T-helper 1 cell (primary cell): ENCODE data around the gene ENDOV.
"Not testable (repeated sequence)": the region's sequence is repeated elsewhere in the genome, so short reads cannot be mapped to it uniquely, and the experiment has no call there.

Experiments used
- DNase-seq, 5 donors: peaks; one replicate each; pipeline ENCODE4 v3.0.0-alpha.2; 2012 to 2020

Gene ENDOV

DNA sequence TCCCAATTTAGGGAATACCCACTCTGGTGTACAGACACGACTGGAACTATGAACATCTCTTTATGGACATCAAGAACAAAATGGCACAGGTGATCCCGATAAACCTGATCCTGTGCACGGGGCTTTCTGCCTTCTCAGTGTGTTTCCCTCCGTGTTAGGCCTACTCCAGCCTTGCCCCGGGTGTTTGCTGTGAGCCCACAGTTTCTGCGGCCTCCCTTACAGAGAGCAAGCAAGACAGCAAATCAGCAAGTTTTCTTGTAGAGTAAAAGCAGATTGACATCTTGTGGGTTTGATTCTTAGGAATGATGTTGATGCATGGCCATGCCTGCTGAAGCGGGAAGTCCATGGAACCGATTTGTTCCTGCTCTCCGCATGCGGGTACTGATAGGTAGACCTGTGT is 26.4 kb upstream of the ENDOV start:
- DNase-seq = no peak

DNA sequence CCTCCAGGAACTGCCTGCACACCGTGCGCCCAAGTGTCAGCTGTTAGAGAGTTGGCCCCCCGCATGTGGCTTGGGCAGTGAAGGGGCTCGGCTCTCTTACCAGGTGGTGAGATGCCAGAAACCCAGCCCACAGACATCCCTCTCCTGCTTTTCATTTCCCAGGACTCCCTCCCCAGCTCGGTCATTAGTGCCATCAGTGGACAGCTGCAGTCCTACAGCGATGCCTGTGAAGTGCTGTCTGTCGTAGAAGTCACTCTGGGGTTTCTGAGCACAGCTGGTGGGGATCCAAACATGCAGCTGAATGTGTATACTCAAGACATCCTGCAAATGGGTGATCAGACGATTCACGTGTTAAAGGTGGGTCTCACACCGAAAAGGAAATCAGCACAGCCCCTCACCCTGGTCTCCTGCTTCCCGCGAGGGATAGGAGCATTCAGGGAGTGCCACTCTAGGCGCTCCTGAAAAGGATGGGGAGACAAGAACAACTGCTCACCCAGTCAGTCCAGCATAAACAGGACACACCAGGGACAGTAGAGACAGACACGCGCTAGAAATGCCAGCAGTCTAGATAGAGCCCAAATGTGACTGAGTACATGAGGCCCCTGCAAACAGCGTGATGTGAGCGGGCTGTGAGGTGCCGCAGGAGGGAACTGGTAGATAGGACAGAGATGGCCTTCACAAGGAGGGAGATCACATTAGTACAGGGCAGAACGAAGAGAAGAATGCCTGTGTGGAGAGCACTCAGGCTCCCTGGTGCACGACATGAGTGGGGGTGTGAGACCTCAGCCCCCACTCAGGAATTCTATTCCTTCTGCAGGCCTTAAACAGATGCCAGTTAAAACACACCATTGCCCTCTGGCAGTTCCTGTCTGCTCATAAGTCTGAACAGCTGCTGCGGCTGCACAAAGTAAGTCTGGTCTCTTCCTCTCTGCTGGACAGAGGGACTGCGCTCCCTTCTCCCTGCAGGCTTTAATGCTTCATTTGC is 25.7 kb upstream of the ENDOV start:
- no peak for DNase-seq

DNA sequence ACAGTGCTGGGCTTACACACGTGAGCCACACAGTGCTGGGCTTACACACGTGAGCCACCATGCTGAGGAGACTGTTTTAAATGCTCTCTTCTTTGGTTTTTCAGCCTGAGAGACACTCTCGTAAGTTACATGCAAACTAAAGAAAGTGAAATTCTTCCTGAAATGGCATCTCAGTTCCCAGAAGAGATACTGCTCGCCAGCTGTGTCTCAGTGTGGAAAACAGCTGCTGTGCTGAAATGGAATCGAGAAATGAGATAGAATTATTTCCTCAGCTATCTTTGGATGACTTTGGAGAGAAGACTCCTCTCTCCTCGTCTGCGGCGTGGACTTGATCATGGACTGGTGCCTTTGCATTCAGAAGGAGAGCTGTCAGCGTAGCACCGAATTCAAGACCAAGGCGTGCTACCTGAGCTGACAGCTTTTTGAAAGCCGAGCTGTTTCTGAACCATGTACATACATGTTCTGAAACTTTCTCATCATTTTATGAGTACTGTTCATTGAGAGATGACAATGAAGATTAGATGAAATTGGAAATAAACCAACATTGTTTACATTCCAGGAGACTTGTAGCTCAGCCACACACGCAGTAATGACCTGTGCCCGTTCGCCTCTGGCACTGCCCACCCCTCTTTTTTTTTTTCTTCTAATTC is 21.6 kb upstream of the ENDOV start:
- no peak for DNase-seq

DNA sequence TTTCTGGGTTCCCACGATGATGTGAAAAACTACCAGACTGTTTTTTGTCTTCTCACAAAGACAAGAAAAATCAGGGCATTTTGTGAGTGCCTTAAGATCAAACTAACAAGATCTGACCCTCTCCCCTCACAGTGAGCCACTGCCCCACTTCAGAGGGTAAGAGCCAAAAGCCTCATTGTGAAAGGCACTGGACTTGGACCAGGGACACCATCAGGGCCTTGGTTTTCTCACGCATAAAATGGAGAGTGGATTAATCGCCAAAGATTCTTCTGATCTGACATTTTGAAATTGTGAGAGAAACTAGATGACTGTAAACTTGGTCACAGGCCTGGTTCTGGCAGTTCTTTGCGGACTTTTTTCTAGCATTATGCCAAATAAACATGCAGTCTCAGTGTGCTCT is 21.0 kb upstream of the ENDOV start:
- no peak for DNase-seq

DNA sequence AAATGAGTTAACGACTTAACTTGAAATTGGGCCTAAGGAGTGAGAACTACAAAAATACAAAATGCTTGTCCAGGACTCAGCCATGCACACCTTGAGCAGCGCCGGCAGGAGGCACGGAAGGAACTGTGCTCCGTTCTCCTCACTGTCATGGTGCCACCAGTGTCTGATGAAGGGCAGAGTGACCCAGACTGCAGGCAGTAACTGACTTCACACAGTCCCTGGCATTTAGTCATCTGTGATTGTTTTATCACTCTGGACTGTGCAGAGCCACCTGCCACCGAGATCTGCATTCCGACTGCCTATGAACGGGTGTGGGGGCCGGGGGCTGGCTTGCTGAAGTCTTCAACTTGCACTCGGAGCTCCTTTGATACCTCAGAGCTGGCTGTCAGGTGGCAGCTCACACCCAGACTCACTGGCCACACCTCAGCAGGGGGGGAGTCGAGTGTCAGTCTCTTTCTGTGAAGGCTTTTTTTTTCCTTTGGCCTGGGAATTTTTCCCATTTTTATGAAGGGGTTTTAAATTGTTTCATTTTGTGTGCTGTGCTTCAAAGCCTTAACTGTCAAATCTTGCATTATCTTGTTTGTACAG is 20.2 kb upstream of the ENDOV start:
- DNase-seq = no peak

DNA sequence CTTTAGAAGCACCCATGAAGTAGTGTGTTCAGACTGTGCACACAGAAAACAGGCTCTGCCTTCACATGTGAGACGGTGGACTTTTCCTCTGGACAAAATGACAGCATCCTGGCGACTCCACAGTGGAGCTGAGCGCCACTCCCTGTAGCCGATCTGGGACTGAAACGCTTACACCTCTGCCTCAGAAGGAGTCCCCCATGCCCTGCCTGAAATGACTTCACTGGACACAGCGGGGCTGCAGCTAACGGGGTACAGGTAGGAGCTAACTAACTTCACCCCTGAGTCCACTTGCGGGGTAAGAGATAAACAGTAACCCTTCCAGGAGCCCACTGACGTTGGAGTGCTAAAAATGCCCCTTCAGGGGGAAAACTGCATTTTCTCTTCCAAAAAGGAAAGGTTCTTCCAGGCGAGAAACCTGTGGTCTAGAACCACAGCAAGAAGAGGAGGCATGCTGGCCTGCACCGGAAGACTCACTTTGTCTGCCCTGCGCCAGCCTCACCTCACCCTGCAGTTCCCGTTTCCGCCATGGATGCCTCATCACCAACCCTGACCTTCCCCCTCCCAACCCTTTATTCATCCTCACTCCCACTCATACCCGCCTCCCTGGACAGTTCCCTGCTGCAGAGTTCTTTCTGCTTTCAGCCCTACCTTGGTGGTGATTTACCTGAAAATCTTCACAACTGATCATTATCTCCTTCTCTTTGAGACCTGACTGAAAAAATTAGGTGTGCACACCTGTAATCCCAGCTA is 19.4 kb upstream of the ENDOV start:
- no peak for DNase-seq

DNA sequence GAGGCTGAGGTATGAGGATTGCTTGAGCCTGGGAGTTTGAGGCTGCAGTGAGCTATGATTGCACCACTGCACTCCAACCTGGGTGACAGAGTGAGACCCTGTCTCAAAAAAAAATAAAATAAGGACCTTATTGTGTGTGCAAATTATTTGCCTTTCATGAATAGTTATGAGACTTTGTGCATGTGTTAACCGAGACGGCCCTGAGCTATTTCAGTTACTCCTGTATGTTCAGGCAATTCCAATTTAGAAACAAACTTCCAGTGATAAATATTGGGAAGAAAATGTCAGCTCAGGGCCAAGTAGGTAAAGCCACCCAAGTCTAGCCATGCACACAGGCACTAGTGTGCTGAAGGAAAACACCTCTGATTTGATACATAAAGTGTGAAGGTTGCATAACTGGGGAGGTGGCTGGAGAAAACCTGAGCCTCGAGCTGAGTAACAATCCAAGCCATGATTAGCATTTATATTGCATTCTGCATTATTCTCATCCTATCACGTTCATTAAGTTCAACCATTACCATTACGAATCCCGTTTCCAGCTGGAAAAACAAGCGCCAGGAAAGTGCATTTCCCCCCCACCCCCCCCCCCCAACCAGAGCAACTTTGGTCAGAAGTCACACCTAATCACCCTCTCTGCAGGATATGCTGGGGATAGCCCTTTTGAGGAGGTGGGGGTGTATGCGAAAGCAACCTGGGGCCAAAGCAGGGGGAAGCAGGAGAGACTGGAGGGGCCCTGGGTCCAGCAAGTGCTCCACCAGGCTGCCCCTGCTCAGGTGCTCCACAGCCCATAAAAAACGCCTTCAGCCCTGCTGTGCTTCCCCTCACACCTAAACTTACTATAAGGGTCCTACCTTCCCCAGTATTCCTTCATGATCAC is 18.6 kb upstream of the ENDOV start:
- no peak for DNase-seq

DNA sequence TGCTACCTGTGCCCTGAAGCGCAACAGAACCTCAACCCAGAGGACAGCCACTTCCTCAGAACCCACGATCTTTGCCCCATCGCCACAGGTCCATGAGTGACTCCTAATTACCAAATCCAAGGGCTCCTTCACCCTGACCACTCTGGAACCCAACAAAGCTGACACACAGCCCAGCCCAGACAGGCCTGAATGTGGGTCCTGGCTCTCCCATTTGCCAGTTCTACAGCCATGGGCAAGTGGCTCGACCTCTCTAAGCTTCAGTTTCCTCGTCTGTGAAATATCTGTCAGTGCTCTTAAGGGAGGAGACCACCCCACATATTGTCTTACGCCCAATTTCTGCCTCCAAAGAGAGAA is 18.0 kb upstream of the ENDOV start:
- peak in 1 of 5 donors; percentile 43 for DNase-seq

DNA sequence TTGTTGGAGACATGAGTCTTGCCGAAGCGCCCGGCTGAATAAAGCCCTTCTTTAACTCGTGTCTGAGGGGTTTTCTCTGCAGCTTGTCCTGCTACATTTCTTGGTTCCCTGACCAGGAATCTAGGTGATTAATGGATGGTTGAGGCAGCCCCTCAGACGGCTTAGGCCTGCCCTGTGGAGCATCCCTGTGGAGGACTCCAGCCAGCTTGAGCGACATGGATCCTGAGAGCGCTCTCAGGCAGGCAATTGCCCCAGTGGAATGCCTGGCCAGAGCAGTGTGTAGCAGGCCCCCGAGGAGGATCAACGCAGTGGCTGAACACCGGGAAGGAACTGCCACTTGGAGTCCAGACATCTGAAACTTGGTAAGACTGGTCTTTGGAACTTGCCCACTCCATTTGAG is 17.3 kb upstream of the ENDOV start:
- DNase-seq = no peak

DNA sequence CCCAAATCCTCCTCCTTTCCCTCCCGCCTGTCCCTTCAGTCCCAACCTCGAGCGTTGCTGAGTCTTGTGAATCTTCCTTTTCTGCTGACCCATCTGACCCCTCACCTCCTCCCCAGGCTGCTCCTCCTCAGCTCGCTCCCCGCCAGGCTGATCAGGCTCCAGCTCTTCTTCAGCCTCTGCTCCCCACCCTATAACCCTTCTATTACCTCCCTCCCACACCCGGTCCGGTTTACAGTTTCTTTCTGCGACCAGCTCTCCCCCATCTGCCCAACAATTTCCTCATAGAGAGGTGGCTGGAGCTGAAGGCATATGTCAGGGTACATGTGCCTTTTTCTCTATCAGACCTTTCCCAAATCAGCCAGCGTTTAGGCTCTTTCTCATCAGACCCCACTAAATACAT is 13.9 kb upstream of the ENDOV start:
- not testable (repeated sequence) for DNase-seq

DNA sequence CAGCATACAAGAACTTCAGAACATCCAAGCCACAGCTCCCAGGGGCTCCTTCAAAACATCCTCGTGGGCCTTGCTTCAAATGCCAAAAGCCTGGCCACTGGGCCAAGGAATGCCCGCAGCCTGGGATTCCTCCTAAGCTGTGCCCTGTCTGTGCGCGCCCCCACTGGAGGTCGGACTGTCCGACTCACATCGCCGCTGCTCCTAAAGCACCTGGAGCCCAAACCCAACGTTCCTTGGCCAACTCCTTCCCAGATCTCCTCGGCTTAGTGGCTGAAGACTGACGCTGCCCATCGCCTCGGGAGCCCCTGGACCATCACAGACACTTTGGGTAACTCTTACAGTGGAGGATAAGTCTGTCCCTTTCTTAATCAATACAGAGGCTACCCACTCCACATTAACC is 12.9 kb upstream of the ENDOV start:
- not testable (repeated sequence) for DNase-seq

DNA sequence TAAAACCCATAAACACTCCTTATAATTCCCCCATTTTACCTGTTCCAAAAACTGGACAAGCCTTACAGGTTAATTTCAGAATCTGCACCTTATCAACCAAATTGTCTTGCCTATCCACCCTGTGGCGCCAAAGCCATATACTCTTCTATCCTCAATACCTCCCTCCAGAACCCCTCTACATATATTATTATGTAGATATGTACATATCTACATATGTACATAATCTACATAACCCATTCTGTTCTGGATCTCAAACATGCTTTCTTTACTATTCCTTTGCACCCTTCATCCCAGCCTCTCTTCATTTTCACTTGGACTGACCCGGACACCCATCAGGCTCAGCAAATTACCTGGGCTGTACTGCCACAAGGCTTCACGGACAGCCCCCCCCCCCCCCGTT is 12.0 kb upstream of the ENDOV start:
- no peak for DNase-seq

DNA sequence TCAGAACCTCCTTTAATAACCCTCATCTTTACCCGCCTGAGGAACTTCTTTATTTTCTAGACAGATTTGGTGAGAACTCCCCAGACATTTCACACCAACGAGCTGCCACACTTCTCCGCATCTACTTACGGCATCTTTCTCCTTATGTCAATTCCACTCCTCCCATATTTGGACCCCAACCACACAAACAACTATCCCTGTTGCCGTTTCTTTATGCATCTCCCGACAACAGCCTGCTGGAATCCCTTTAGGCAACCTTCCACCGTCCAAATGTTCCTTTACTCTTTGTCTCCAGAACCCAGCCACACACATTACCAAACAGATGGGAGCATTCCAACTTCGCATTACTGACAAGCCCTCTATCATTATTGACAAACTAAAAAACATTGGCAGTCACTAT is 8.8 kb upstream of the ENDOV start:
- no peak for DNase-seq

DNA sequence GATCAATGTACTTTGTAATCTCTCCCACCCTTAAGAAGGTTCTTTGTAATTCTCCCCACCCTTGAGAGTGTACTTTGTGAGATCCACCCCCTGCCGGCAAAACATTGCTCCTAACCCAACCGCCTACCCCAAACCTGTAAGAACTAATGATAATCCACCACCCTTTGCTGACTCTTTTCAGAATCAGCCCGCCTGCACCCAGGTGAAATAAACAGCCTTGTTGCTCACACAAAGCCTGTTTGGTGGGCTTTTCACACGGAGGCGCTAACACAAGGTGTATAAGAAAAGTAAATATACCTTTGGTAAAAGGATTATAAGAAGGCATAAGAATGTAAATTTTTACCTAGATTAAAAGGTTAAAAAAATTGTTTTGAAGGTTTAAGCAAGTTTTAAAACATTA is 7.0 kb upstream of the ENDOV start:
- not testable (repeated sequence) for DNase-seq

DNA sequence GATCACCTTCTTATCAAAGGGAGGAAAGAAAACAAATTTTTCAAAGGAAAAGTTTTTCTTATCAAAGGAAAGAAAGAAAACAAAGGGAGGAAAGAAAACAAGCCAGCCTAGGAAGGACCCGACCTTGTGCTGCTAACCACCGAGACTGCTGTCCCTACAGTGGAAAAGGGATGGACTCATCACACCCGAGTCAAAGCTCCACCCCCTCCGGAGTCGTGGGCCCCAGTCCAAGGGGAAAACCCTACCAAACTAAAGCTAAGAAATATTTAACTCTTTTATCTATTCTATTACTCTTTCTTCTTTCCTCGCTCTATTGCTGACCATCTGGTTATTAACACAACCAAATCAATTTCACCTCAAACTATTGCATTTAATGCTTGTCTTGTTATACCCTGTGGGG is 6.1 kb upstream of the ENDOV start:
- DNase-seq = no peak

DNA sequence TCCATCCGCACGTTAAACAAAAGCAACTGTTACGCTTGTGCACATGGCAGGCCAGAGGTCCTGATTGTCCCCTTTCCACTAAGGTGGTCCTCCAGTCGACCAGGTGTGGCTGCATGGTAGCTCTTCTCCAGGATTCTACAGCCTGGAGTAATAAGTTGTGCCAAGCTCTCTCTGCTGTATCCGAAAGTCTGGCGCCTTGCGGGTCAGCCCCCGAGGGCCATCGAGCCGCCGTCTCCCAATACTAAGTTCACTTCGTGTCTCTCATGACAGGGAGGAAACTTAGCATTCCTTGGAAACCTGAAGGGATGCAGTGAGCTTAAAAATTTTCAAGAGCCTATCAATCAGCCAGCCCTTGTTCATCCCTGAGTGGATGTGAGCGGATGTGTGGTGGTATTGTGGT is 5.3 kb upstream of the ENDOV start:
- no peak for DNase-seq

DNA sequence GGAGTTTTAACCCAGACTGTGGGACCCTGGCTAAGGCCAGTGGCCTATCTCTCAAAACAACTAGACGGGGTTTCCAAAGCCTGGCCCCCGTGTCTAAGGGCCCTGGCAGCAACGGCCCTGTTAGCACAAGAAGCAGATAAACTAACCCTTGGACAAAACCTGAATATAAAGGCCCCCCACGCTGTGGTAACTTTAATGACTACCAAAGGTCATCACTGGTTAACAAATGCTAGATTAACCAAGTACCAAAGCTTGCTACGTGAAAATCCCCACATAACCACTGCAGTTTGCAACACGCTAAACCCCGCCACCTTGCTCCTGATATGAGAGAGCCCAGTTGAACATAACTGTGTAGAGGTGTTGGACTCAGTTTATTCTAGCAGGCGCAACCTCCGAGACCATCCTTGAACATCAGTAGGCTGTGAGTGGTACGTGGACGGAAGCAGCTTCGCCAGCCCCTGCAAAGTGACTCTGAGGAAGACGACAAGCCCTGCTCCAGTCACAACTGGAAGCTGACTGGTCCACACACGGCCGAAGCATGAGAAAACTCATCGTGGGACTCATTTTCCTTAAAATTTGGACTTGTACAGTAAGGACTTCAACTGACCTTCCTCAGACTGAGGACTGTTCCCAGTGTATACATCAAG is 4.4 kb upstream of the ENDOV start:
- not testable (repeated sequence) for DNase-seq

DNA sequence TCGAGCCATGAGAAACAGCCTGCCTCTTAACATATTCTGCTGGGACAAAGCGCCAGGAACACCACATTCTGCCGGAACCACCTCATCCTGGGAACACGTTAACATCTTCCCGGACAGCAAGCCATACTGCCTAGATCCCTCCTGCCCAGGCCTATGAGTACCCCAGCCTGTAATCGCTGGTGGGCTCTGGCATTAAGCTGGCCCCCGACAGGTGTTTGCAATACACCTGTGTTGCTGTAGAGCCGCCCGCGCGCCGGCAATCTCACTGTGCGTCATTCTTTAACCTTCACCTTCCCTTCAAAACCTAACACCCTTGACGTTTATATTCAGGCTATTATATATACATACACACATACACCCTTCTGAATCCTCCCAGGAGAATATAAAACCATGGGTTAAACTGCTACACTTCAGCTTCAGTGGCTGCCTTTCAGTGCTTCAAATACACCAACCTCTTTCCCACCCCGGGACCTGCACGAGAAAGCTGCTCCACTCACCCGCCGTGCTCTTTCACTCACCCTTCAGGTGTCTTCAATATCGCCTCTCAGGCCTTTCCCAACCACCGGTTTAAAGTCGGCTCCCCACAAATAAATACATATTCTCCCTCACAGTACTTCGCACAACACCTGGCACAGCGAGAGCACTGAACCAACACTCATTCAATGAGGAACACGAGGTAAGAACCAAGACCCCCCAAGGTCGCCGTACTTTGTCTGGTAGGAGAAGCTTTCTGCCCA is 1.0 kb upstream of the ENDOV start:
- DNase-seq = no peak

DNA sequence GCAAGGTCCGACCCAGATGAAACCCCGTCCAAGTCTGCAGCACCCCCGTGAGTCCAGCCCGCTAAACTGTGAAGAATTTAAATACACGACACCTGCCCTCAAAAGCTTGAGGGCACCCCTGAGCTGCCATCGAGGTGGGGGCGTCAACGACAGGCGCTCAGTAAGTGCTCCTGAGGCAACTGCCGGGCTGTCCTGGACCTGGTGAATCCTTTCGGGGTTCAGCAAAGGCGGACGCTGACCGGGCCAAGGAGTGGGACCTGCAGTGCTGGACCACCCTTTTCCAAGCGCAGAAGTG is 512 bp upstream of the ENDOV start:
- DNase-seq = no peak

DNA sequence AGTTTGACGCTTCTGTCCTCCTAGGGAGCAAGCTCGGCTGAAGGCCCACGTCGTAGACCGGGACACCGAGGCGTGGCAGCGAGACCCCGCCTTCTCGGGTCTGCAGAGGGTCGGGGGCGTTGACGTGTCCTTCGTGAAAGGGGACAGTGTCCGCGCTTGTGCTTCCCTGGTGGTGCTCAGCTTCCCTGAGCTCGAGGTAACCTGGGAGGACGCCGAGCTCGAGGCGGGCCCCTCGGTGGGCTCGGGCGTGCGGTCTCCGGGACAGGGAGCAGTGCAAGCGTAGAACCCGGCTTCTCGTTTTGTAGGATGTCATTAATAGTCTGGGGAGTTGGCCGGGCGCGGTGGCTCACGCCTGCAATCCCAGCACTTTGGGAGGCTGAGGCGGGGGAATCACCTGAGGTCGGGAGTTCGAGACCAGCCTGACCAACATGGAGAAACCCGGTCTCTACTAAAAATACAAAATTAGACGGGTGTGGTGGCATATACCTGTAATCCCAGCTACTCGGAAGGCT is 715 bp downstream of the ENDOV start:
- no peak for DNase-seq
